HepG2 (cell line): Measurements from ENCODE around the gene PNKD. TPM values are rescaled to one million over a fixed set of nuclear protein-coding genes. Genes with fewer than 3 reads are reported as not detected.
A peak's percentile ranks its signal among the peaks of the same experiment; 100 is the strongest.

ENCODE experiments used
- ATM ChIP-seq: fragments of 450-650 bp; IDR thresholded peaks from 2 replicates; pipeline ENCODE4 v1.7.1; 2017; ENCODE audit warnings: mild to moderate bottlenecking, borderline replicate concordance
- CBX2 ChIP-seq, 2 experiments: fragments of 200-600 bp in 1 of 2; sonication (generic); formaldehyde crosslinking in 1 of 2; IDR thresholded peaks; 2 replicates each; pipeline versions ENCODE4 v1.7.0 to v1.8.1; 2018 to 2022; ENCODE audit warnings: low read depth in 2 of 2, low read length in 1 of 2, mild to moderate bottlenecking in 1 of 2, missing genetic modification reagents in 1 of 2
- CEBPZ ChIP-seq: IDR thresholded peaks from 2 replicates; pipeline ENCODE4 v1.6.1; 2012; ENCODE audit warnings: low read length, improper control_type of control experiment
- HNRNPK ChIP-seq: fragments of 200-400 bp; formaldehyde crosslinking; IDR thresholded peaks from 2 replicates; pipeline ENCODE4 v1.6.1; 2018; ENCODE audit warnings: low read length, low read depth, moderate library complexity, mild to moderate bottlenecking; ENCODE audit not compliant: poor library complexity, severe bottlenecking
- KLF12 ChIP-seq: sonication (generic); formaldehyde crosslinking; IDR thresholded peaks from 2 replicates; pipeline ENCODE4 v1.4.0; 2020; ENCODE audit warnings: missing genetic modification reagents, borderline replicate concordance
- NR2F6 ChIP-seq, 2 experiments: IDR thresholded peaks; 2 replicates each; pipeline ENCODE4 v1.6.1; 2016; ENCODE audit warnings: antibody characterized with exemption in 1 of 2, mild to moderate bottlenecking in 1 of 2
- PRDM4 ChIP-seq: sonication (generic); formaldehyde crosslinking; IDR thresholded peaks from 2 replicates; pipeline ENCODE4 v1.9.0; 2021; ENCODE audit warnings: missing genetic modification reagents, borderline replicate concordance
- SSRP1 ChIP-seq: IDR thresholded peaks from 2 replicates; pipeline ENCODE4 v1.6.1; 2016; ENCODE audit warnings: control low read depth
- ZBTB10 ChIP-seq: sonication (generic); formaldehyde crosslinking; IDR thresholded peaks from 2 replicates; pipeline ENCODE4 v1.4.0; 2020; ENCODE audit warnings: missing genetic modification reagents, borderline replicate concordance
- ZBTB43 ChIP-seq: sonication (generic); formaldehyde crosslinking; conservative IDR thresholded peaks from 2 replicates; pipeline ENCODE4 v1.4.0; 2020; ENCODE audit warnings: missing genetic modification reagents
- ZNF614 ChIP-seq: IDR thresholded peaks from 2 replicates; pipeline ENCODE4 v1.6.1; 2018; ENCODE audit warnings: missing biosample characterization, missing genetic modification reagents, inconsistent platforms, borderline replicate concordance
- ZNF784 ChIP-seq: sonication (generic); formaldehyde crosslinking; IDR thresholded peaks from 2 replicates; pipeline ENCODE4 v1.5.1; 2020; ENCODE audit warnings: missing genetic modification reagents, mild to moderate bottlenecking, borderline replicate concordance
- polyA plus RNA-seq, 8 experiments: library from polyadenylated mRNA; depleted of rRNA in 3 of 8; stranded (reverse) in 7 of 8; unstranded in 1 of 8; fragments of >200 nt; fragmentation: Illumina TruSeq in 4 of 8; extraction: Trizol in 4 of 8; gene quantifications; 2 replicates each; pipeline versions ENCODE4 v1.2.1 to v1.2.3, GENCODE V29; 2011 to 2016; ENCODE audit warnings: low read depth in 4 of 8, missing spikeins in 1 of 8, mixed read lengths in 1 of 8; ENCODE audit not compliant: insufficient read depth in 1 of 8
- total RNA-seq, 5 experiments: library from RNA; depleted of rRNA; stranded (reverse); fragments of >200 nt; fragmentation: Illumina TruSeq; extraction: Trizol; gene quantifications; 2 replicates each; pipeline ENCODE4 v1.2.3, GENCODE V29; 2016; ENCODE audit warnings: low read depth in 1 of 5
- TF ChIP-seq, protein P1 (sequence below): sonication (generic); formaldehyde crosslinking; IDR thresholded peaks from 2 replicates; pipeline ENCODE4 v1.5.0; 2020; ENCODE audit warnings: mild to moderate bottlenecking, missing genetic modification reagents

The PNKD gene
- total and polyA plus RNA-seq, 2 of the 13 experiments (the other 11 are each of a cell fraction or from before 2014, with no cell fraction given) = 55.9 to 80.4 TPM

- TF ChIP-seq NR2F6 (IDR thresholded peaks at IDR 0.05) = peak; percentile 50
- no peak for TF ChIP-seq NR2F6 (CRISPR knock-in tag; IDR thresholded peaks at IDR 0.05)
- no peak for TF ChIP-seq CBX2 (IDR thresholded peaks at IDR 0.05; ENCODE audit: low read depth, low read length)
- TF ChIP-seq CBX2 (CRISPR knock-in tag; IDR thresholded peaks at IDR 0.05; ENCODE audit: low read depth) = no peak
- no peak for TF ChIP-seq SSRP1 (CRISPR knock-in tag)
- no peak for TF ChIP-seq ZBTB43 (CRISPR knock-in tag)
- TF ChIP-seq ZBTB10 (CRISPR knock-in tag) = no peak
- TF ChIP-seq, protein P1, sequence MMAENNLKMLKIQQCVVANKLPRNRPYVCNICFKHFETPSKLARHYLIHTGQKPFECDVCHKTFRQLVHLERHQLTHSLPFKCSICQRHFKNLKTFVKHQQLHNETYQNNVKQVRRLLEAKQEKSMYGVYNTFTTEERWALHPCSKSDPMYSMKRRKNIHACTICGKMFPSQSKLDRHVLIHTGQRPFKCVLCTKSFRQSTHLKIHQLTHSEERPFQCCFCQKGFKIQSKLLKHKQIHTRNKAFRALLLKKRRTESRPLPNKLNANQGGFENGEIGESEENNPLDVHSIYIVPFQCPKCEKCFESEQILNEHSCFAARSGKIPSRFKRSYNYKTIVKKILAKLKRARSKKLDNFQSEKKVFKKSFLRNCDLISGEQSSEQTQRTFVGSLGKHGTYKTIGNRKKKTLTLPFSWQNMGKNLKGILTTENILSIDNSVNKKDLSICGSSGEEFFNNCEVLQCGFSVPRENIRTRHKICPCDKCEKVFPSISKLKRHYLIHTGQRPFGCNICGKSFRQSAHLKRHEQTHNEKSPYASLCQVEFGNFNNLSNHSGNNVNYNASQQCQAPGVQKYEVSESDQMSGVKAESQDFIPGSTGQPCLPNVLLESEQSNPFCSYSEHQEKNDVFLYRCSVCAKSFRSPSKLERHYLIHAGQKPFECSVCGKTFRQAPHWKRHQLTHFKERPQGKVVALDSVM (CRISPR knock-in tag) = no peak
- no peak for TF ChIP-seq CEBPZ
- no peak for TF ChIP-seq ATM
- no peak for TF ChIP-seq HNRNPK
- TF ChIP-seq ZNF614 (CRISPR knock-in tag) = no peak
- 0 out of 2 replicates have a peak, but pooled peaks have one; percentile 52 for TF ChIP-seq ZNF784
- no peak for TF ChIP-seq PRDM4 (CRISPR knock-in tag)
- no peak for TF ChIP-seq KLF12
These were observed 16.5 kb downstream of the PNKD start (continued) for GRCh38 chr2:218286570-218287459.
